Hepatocyte (in vitro differentiated cells): ENCODE data around the gene OTOL1. TPM values are rescaled to one million over a fixed set of nuclear protein-coding genes. Genes with fewer than 3 reads are reported as not detected.

Experiments
- DNase-seq: peaks from one replicate; pipeline ENCODE4 v3.0.0-alpha.2; 2016; ENCODE audit warnings: low spot score
- H2AFZ ChIP-seq: fragments of 200-600 bp; sonication (generic); 2 replicates; pipeline ENCODE4 v1.6.0; 2016; ENCODE audit warnings: antibody characterized with exemption, mild to moderate bottlenecking
- H3K27ac ChIP-seq: fragments of 200-600 bp; sonication (generic); 2 replicates; pipeline ENCODE4 v1.5.1; 2016; ENCODE audit warnings: mild to moderate bottlenecking
- H3K27me3 ChIP-seq: fragments of 200-600 bp; sonication (generic); 2 replicates; pipeline ENCODE4 v1.6.1; 2016
- H3K36me3 ChIP-seq: fragments of 200-600 bp; sonication (generic); replicated peaks from 2 replicates; pipeline ENCODE4 v1.5.1; 2016; ENCODE audit warnings: low read depth; ENCODE audit not compliant: insufficient read depth
- H3K4me1 ChIP-seq: fragments of 200-600 bp; sonication (generic); 2 replicates; pipeline ENCODE4 v1.5.1; 2016; ENCODE audit warnings: mild to moderate bottlenecking, moderate library complexity; ENCODE audit not compliant: insufficient read depth
- H3K4me2 ChIP-seq: fragments of 200-600 bp; sonication (generic); 2 replicates; pipeline ENCODE4 v1.6.0; 2016
- H3K4me3 ChIP-seq: fragments of 200-600 bp; sonication (generic); 2 replicates; pipeline ENCODE4 v1.5.1; 2016; ENCODE audit warnings: mild to moderate bottlenecking
- H3K79me2 ChIP-seq: fragments of 200-600 bp; sonication (generic); 2 replicates; pipeline ENCODE4 v1.6.0; 2017; ENCODE audit warnings: mild to moderate bottlenecking
- H3K9me2 ChIP-seq: fragments of 200-600 bp; sonication (generic); replicated peaks from 2 replicates; pipeline ENCODE4 v1.6.0; 2017; ENCODE audit warnings: mild to moderate bottlenecking; ENCODE audit not compliant: insufficient read depth
- H3K9me3 ChIP-seq: fragments of 200-600 bp; sonication (generic); 2 replicates; pipeline ENCODE4 v1.5.1; 2016; ENCODE audit warnings: low read depth, mild to moderate bottlenecking
- H4K20me1 ChIP-seq: fragments of 200-600 bp; sonication (generic); 2 replicates; pipeline ENCODE4 v1.6.0; 2016; ENCODE audit warnings: mild to moderate bottlenecking; ENCODE audit not compliant: insufficient read depth, poor library complexity, severe bottlenecking
- CTCF ChIP-seq: fragments of 200-600 bp; sonication (generic); IDR thresholded peaks from 2 replicates; pipeline ENCODE4 v1.5.1; 2016; ENCODE audit warnings: antibody characterized with exemption, mild to moderate bottlenecking; ENCODE audit not compliant: poor library complexity
- EZH2 ChIP-seq: fragments of 200-600 bp; sonication (generic); IDR thresholded peaks from 2 replicates; pipeline ENCODE4 v1.6.1; 2016; ENCODE audit warnings: antibody characterized with exemption, mild to moderate bottlenecking, borderline replicate concordance
- EZH2phosphoT487 ChIP-seq: fragments of 200-600 bp; sonication (generic); IDR thresholded peaks from one replicate; pipeline ENCODE4 v1.6.1; 2018; ENCODE audit warnings: antibody characterized with exemption, mild to moderate bottlenecking, low read depth, moderate library complexity; ENCODE audit not compliant: unreplicated experiment, severe bottlenecking
- WGBS: methylation state at CpG from one replicate; pipeline ENCODE4 v1.1.6; 2016; ENCODE audit warnings: low lambda C conversion rate; ENCODE audit errors: missing lambda C conversion rate; 5-methylcytosine and 5-hydroxymethylcytosine counted together
- polyA plus RNA-seq: library from polyadenylated mRNA; unstranded; fragments of >200 nt; fragmentation: Nextera tagmentation; extraction: Ambion mirVana; gene quantifications from 2 replicates; pipeline ENCODE4 v1.2.1, GENCODE V29; 2016
- total RNA-seq: library from RNA; depleted of rRNA; stranded (reverse); fragments of >200 nt; gene quantifications from 2 replicates; pipeline ENCODE4 v1.2.3, GENCODE V29; 2014

Gene OTOL1
- total and polyA plus RNA-seq, 2 experiments from 2014 or later: not detected

- Histone ChIP-seq H3K4me3 (no peak overlapping the region), H3K9me2 (no peaks in the 10 kb centered on the region), H2AFZ (no peak overlapping the region), H3K9me3 (no peaks in the 10 kb centered on the region), H3K4me1 (no peaks in the 10 kb centered on the region), H3K4me2 (no peak overlapping the region), H3K79me2 (no peaks in the 10 kb centered on the region), H3K27me3 (no peaks in the 10 kb centered on the region), H3K36me3 (no peaks in the 10 kb centered on the region), H4K20me1 (no peaks in the 10 kb centered on the region), H3K27ac (no peak overlapping the region)
- DNase-seq: no peak
- WGBS: 94% methylated on average over 1 of the region's 1 CpG
- TF ChIP-seq EZH2phosphoT487: no peak
- no peak for TF ChIP-seq CTCF
- no peak for TF ChIP-seq EZH2
Observed at GRCh38 chr3:161523916-161524315, 27.3 kb downstream of the OTOL1 start.

GRCh38 chr3:161531930-161532329, 35.3 kb downstream of the OTOL1 start:
- Histone ChIP-seq H3K27ac (no peak overlapping the region), H3K27me3 (no peaks in the 10 kb centered on the region), H3K4me3 (no peak overlapping the region), H3K36me3 (no peaks in the 10 kb centered on the region), H3K79me2 (no peaks in the 10 kb centered on the region), H3K4me2 (no peak overlapping the region), H3K9me3 (no peaks in the 10 kb centered on the region), H2AFZ (no peak overlapping the region), H4K20me1 (no peaks in the 10 kb centered on the region), H3K4me1 (no peaks in the 10 kb centered on the region), H3K9me2 (no peaks in the 10 kb centered on the region)
- DNase-seq: no peak
- 78% methylated on average over 1 of the region's 1 CpG for WGBS
- no peak for TF ChIP-seq EZH2
- no peak for TF ChIP-seq CTCF
- TF ChIP-seq EZH2phosphoT487: no peak

GRCh38 chr3:161540594-161540993, 44.0 kb downstream of the OTOL1 start:
- H3K4me3 ChIP-seq: no peak overlapping the region
- WGBS: 91% methylated on average over 1 of the region's 1 CpG
- DNase-seq: no peak
- no peaks in the 10 kb centered on the region for H3K4me1 ChIP-seq
- no peak overlapping the region for H3K27ac ChIP-seq
- no peaks in the 10 kb centered on the region for H4K20me1 ChIP-seq
- TF ChIP-seq EZH2 (no peak), CTCF (no peak), EZH2phosphoT487 (no peak)
- H2AFZ ChIP-seq: no peak overlapping the region
- H3K36me3 ChIP-seq: no peaks in the 10 kb centered on the region
- no peaks in the 10 kb centered on the region for H3K9me3 ChIP-seq
- H3K4me2 ChIP-seq: no peak overlapping the region
- no peaks in the 10 kb centered on the region for H3K9me2 ChIP-seq
- no peaks in the 10 kb centered on the region for H3K79me2 ChIP-seq
- no peaks in the 10 kb centered on the region for H3K27me3 ChIP-seq

- Histone ChIP-seq H4K20me1 (no peaks in the 10 kb centered on the region), H3K4me1 (no peaks in the 10 kb centered on the region)
Observed at GRCh38 chr3:161545824-161546223, 49.2 kb downstream of the OTOL1 start.

More at GRCh38 chr3:161545824-161546223, 49.2 kb downstream of the OTOL1 start:
- Histone ChIP-seq H3K36me3 (no peaks in the 10 kb centered on the region), H3K9me2 (no peaks in the 10 kb centered on the region), H3K4me3 (no peak overlapping the region), H3K79me2 (no peaks in the 10 kb centered on the region), H3K27ac (no peak overlapping the region), H3K4me2 (no peak overlapping the region), H3K27me3 (no peaks in the 10 kb centered on the region), H3K9me3 (no peaks in the 10 kb centered on the region), H2AFZ (no peak overlapping the region)
- TF ChIP-seq EZH2: no peak
- TF ChIP-seq CTCF: no peak
- TF ChIP-seq EZH2phosphoT487: no peak
- WGBS: 92% methylated on average over 1 of the region's 1 CpG
- no peak for DNase-seq
